Spleen (tissue), 11 donors: ENCODE data around the gene ANKRD36B. TPM values are rescaled to one million over a fixed set of nuclear protein-coding genes. Genes with fewer than 3 reads are reported as not detected.
"Not testable (repeated sequence)": the region's sequence is repeated elsewhere in the genome, so short reads cannot be mapped to it uniquely, and the experiment has no call there.

Experiments used
- DNase-seq: peaks from one replicate; pipeline ENCODE4 v3.0.0-alpha.2; 2020
- H3K27ac ChIP-seq, 8 donors: fragments of 200-600 bp; sonication (generic) in 7 of 8; 1 replicate in 4 of 8; 2 replicates in 4 of 8; pipeline versions ENCODE4 v1.5.0 to v1.8.0; 2016 to 2021; ENCODE audit warnings: inconsistent platforms in 4 of 8, mild to moderate bottlenecking in 4 of 8, moderate library complexity in 1 of 8
- H3K27me3 ChIP-seq, 7 donors: fragments of 200-600 bp; sonication (generic) in 6 of 7; replicated peaks in 1 of 7; 1 replicate in 4 of 7; 2 replicates in 3 of 7; pipeline versions ENCODE4 v1.5.0 to v1.8.0; 2016 to 2021; ENCODE audit warnings: inconsistent platforms in 3 of 7, mild to moderate bottlenecking in 1 of 7
- H3K36me3 ChIP-seq, 6 donors: fragments of 200-600 bp; sonication (generic) in 5 of 6; 1 replicate in 4 of 6; 2 replicates in 2 of 6; pipeline versions ENCODE4 v1.5.0 to v1.8.0; 2016 to 2021; ENCODE audit warnings: inconsistent platforms in 2 of 6
- H3K4me1 ChIP-seq, 6 donors: fragments of 200-600 bp; sonication (generic) in 5 of 6; 1 replicate in 3 of 6; 2 replicates in 3 of 6; pipeline versions ENCODE4 v1.5.0 to v1.8.0; 2016 to 2021; ENCODE audit warnings: inconsistent platforms in 3 of 6
- H3K4me3 ChIP-seq, 8 donors: fragments of 200-600 bp; sonication (generic) in 7 of 8; 1 replicate in 4 of 8; 2 replicates in 4 of 8; pipeline versions ENCODE4 v1.5.0 to v1.8.0; 2016 to 2021; ENCODE audit warnings: inconsistent platforms in 4 of 8, mild to moderate bottlenecking in 4 of 8, moderate library complexity in 2 of 8
- H3K9me3 ChIP-seq, 8 donors: fragments of 200-600 bp; sonication (generic) in 7 of 8; 1 replicate in 4 of 8; 2 replicates in 4 of 8; pipeline versions ENCODE4 v1.5.0 to v1.8.0; 2016 to 2021; ENCODE audit warnings: inconsistent platforms in 4 of 8
- CTCF ChIP-seq, 11 experiments: fragments of 200-600 bp in 7 of 11; fragments of 450-650 bp in 4 of 11; sonication (generic) in 4 of 11; IDR thresholded peaks in 8 of 11; conservative IDR thresholded peaks in 3 of 11; 1 replicate in 7 of 11; 2 replicates in 4 of 11; pipeline versions ENCODE4 v1.4.0 to v1.8.0; 2016 to 2021; ENCODE audit warnings: antibody characterized with exemption in 11 of 11, inconsistent platforms in 4 of 11, mild to moderate bottlenecking in 1 of 11
- POLR2A ChIP-seq, 3 donors: fragments of 450-650 bp; IDR thresholded peaks; one replicate each; pipeline ENCODE4 v1.5.1; 2017; ENCODE audit warnings: antibody characterized with exemption in 3 of 3, mild to moderate bottlenecking in 1 of 3
- POLR2AphosphoS5 ChIP-seq, 3 donors: sonication (generic); formaldehyde crosslinking; IDR thresholded peaks; one replicate each; pipeline ENCODE4 v1.5.1; 2017; ENCODE audit warnings: antibody characterized with exemption in 3 of 3
- WGBS, 5 donors: extraction: QIAGEN DNeasy Blood & Tissue Kit in 3 of 5; methylation state at CpG; one replicate each; pipeline versions ENCODE4 v1.1.5 to v1.1.7; 2013 to 2018; 5-methylcytosine and 5-hydroxymethylcytosine counted together
- intact Hi-C: fragments of 100-400 bp; cut with DNase I; formaldehyde crosslinking; loops from one replicate; pipeline ENCODE4 v1.15.0; 2023; ENCODE audit warnings: low total_unique reads
- polyA plus RNA-seq, 3 donors: library from polyadenylated mRNA; stranded (reverse); fragments of 200-250 nt; gene quantifications; one replicate each; pipeline ENCODE4 v1.2.1, GENCODE V29; 2013
- total RNA-seq, 7 donors: library from RNA; depleted of rRNA in 3 of 7; stranded (reverse); fragments of >200 nt in 3 of 7; fragmentation: NEBNext Ultra II Directional in 4 of 7; extraction: Animal tissue kit (Norgen Biotek cat#: 25700) in 4 of 7; gene quantifications; one replicate each; pipeline versions ENCODE4 v1.1.0 to v1.2.1, GENCODE V29; 2016 to 2021
- donor health status: healthy with polysubstance abuse.
- donor health status: DM: no; HTN: no; CAD: no; lungs with moderate emphysema.
- donor health status: DM: no; HTN: no; CAD: no.
- donor health status: Bipolar disorder and iron deficiency.
- donor health status: healthy.
- donor health status: DM: no; HTN: no; CAD: no.
- donor health status: DM: yes; HTN: yes; CAD: no.

The ANKRD36B gene
- total and polyA plus RNA-seq, 10 donors, result 11.2 to 109 (median 46.5) TPM

DNA sequence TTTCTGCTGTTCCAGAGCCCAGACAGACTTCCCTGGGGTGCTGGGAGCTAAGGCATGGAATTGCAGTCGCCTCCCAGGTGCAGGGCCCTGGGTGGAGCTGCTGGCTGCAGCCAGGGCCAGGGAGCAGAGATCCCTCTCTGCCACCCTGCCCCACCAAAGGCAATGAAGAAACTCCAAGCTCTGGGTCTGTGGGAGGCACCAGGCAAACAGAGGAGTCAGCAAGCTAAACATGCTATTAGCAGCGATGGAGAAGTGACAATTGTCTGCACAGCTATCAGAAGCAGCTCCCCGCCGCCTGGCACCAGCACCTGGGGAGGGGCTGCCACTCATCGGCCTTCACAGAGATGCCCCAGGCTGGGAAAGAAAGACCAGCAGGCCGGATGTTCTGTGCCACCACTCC lies 28.2 kb upstream of the ANKRD36B start:
- H3K27ac ChIP-seq, result no peak overlapping the region
- H3K4me1 ChIP-seq, result no peaks in the 10 kb centered on the region
- no peak for DNase-seq
- H3K27me3 ChIP-seq, result no peaks in the 10 kb centered on the region
- no peak overlapping the region for H3K4me3 ChIP-seq
- intact Hi-C loops, result no loop called here
- H3K9me3 ChIP-seq, result no peaks in the 10 kb centered on the region
- WGBS, 5 donors, result 88 to 100% (median 95%) methylated on average over 2 to 6 of the region's 6 CpGs; no CpG with 5 or more reads in 1 of the 5 donors
- H3K36me3 ChIP-seq, result no peaks in the 10 kb centered on the region
- TF ChIP-seq POLR2AphosphoS5 (IDR thresholded peaks at IDR 0.05) (no peak), CTCF (IDR thresholded peaks at IDR 0.05 in 8 of 11, conservative IDR thresholded peaks at IDR 0.05 in 3 of 11) (no peak), POLR2A (IDR thresholded peaks at IDR 0.05) (no peak)

- WGBS, 5 donors, result 64 to 100% (median 80%) methylated on average over 1 to 3 of the region's 8 CpGs; no CpG with 5 or more reads in 2 of the 5 donors
Observed at GRCh38 chr2:97615746-97616145, 26.1 kb upstream of the ANKRD36B start.

GRCh38 chr2:97611895-97612294 lies 22.2 kb upstream of the ANKRD36B start:
- H3K36me3 ChIP-seq, H3K4me1 ChIP-seq, H3K27ac ChIP-seq, intact Hi-C loops, H3K4me3 ChIP-seq, DNase-seq, H3K9me3 ChIP-seq, H3K27me3 ChIP-seq: not testable (repeated sequence)
- WGBS, 5 donors, result 26 to 48% methylated on average over 2 to 3 of the region's 7 CpGs; no CpG with 5 or more reads in 3 of the 5 donors

More at GRCh38 chr2:97615746-97616145, 26.1 kb upstream of the ANKRD36B start:
- DNase-seq, intact Hi-C loops, H3K9me3 ChIP-seq, H3K36me3 ChIP-seq, H3K4me1 ChIP-seq, H3K4me3 ChIP-seq, H3K27me3 ChIP-seq, H3K27ac ChIP-seq: not testable (repeated sequence)

DNA sequence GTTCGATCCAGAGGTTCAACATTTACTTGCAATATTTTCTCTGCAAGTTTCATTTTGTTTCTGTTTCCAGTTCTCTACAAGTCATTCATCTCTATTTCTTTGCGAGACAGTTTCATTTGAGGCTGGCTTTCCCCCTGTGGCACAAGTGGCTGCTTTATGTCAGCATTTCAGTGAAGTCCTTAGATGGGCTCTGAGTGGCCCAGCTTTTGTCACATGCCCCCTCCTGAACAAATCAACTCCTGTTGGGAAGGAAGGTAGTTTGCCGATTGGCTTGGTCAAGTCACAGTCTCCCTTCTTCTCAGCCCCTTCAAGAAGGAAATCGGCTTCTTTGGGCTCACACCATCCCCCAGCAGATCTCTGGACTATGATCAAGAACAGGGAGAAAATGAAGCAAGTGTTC lies 19.1 kb upstream of the ANKRD36B start:
- H3K4me1 ChIP-seq, DNase-seq, intact Hi-C loops, H3K27ac ChIP-seq, H3K36me3 ChIP-seq, H3K4me3 ChIP-seq, H3K27me3 ChIP-seq, H3K9me3 ChIP-seq: not testable (repeated sequence)
- 70 to 95% (median 80%) methylated on average over 3 to 4 of the region's 4 CpGs for WGBS, 5 donors

- H3K4me3 ChIP-seq, H3K27me3 ChIP-seq, H3K9me3 ChIP-seq, H3K4me1 ChIP-seq, H3K36me3 ChIP-seq, intact Hi-C loops, DNase-seq: not testable (repeated sequence)
- peak overlapping the region in 2 of 8 donors; percentile 8 to 30 for H3K27ac ChIP-seq
- 53 to 81% (median 67%) methylated on average over 2 to 4 of the region's 12 CpGs; no CpG with 5 or more reads in 2 of the 5 donors for WGBS, 5 donors
Observed at GRCh38 chr2:97605524-97606339, 16.1 kb upstream of the ANKRD36B start.

- 63 to 66% (median 63%) methylated on average over 4 to 5 of the region's 8 CpGs; no CpG with 5 or more reads in 2 of the 5 donors for WGBS, 5 donors
- H3K36me3 ChIP-seq, DNase-seq, H3K4me3 ChIP-seq, H3K27me3 ChIP-seq, intact Hi-C loops, H3K9me3 ChIP-seq, H3K4me1 ChIP-seq: not testable (repeated sequence)
- H3K27ac ChIP-seq, result peak overlapping the region in 2 of 8 donors; percentile 8 to 30
Observed at GRCh38 chr2:97605109-97605508, 15.4 kb upstream of the ANKRD36B start.

DNA sequence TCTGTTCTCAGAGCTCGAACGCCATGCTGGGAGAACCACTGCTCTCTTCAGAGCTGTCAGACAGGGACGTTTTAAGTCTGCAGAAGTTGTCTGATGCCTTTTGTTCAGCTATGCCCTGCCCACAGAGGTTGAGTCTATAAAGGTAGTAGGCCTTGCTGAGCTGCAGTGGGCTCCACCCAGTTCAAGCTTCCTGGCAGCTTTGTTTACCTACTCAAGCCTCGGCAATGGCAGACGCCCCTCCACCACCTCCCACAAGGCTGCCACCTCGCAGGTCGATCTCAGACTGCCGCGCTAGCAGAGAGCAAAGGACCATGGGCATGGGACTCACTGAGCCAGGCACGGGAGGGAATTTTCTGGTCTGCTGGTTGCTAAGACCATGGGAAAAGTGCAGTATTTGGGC lies 11.9 kb upstream of the ANKRD36B start:
- H3K36me3 ChIP-seq, intact Hi-C loops, H3K4me3 ChIP-seq, H3K4me1 ChIP-seq, H3K27me3 ChIP-seq, DNase-seq, H3K27ac ChIP-seq, H3K9me3 ChIP-seq: not testable (repeated sequence)
- 53 to 88% (median 85%) methylated on average over 3 to 5 of the region's 10 CpGs; no CpG with 5 or more reads in 1 of the 5 donors for WGBS, 5 donors

DNA sequence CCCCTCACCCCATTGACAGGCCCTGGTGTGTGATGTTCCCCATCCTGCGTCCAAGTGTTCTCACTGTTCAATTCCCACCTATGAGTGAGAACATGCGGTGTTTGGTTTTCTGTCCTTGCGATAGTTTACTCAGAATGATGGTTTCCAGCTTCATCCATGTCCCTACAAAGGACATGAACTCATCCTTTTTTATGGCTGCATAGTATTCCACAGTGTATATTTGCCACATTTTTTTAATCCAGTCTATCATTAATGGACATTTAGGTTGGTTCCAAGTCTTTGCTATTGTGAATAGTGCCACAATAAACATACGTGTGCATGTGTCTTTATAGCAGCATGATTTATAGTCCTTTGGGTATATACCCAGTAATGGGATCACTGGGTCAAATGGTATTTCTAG lies 6.5 kb upstream of the ANKRD36B start:
- DNase-seq, intact Hi-C loops, H3K9me3 ChIP-seq, H3K36me3 ChIP-seq, H3K27me3 ChIP-seq, H3K4me3 ChIP-seq, H3K4me1 ChIP-seq, H3K27ac ChIP-seq: not testable (repeated sequence)
- 93 to 96% (median 94%) methylated on average over 3 to 4 of the region's 4 CpGs for WGBS, 5 donors

- not testable (repeated sequence) for DNase-seq, H3K4me1 ChIP-seq, H3K9me3 ChIP-seq, H3K27me3 ChIP-seq, H3K4me3 ChIP-seq, H3K36me3 ChIP-seq
- intact Hi-C loops, result loop anchor here (5.0 kb wide), 1 partner anchor 104 kb away; no protein-coding TSS in a partner anchor
- WGBS, 5 donors, result 87 to 98% (median 93%) methylated on average over 3 of the region's 3 CpGs
- peak overlapping the region in 3 of 8 donors; percentile 7 to 45 (median 17) for H3K27ac ChIP-seq
Observed at GRCh38 chr2:97593520-97593919, 3.8 kb upstream of the ANKRD36B start.
